GM18907 (cell line): ENCODE results near the gene HIF3A.

Source experiments
- ATAC-seq: cut with Tn5 transposase; IDR thresholded peaks from one replicate; pipeline ENCODE4 v1.9.1; 2021; ENCODE audit warnings: mild to moderate bottlenecking, moderate library complexity; ENCODE audit not compliant: unreplicated experiment

The HIF3A gene

GRCh38 chr19:46380690-46381089 is 83.8 kb downstream of the HIF3A start:
- no peak for ATAC-seq

- ATAC-seq = no peak
These were observed 84.5 kb downstream of the HIF3A start for GRCh38 chr19:46381346-46381745.

- no peak for ATAC-seq
These were observed 85.0 kb downstream of the HIF3A start for GRCh38 chr19:46381756-46382345.

GRCh38 chr19:46383171-46383815 is 86.5 kb downstream of the HIF3A start:
- ATAC-seq = no peak

- no peak for ATAC-seq
These were observed 87.0 kb downstream of the HIF3A start for GRCh38 chr19:46383846-46384245.

- ATAC-seq = no peak
These were observed 87.6 kb downstream of the HIF3A start for GRCh38 chr19:46384396-46384795.

- ATAC-seq = no peak
These were observed 88.8 kb downstream of the HIF3A start for GRCh38 chr19:46385636-46386035.

- no peak for ATAC-seq
These were observed 89.3 kb downstream of the HIF3A start for GRCh38 chr19:46386151-46386550.

GRCh38 chr19:46386996-46387712 is 90.3 kb downstream of the HIF3A start:
- ATAC-seq = no peak

GRCh38 chr19:46387713-46388130 is 90.9 kb downstream of the HIF3A start:
- ATAC-seq = no peak

GRCh38 chr19:46388311-46389095 is 91.7 kb downstream of the HIF3A start:
- no peak for ATAC-seq

- no peak for ATAC-seq
These were observed 93.4 kb downstream of the HIF3A start for GRCh38 chr19:46390121-46390858.

- no peak for ATAC-seq
These were observed 94.0 kb downstream of the HIF3A start for GRCh38 chr19:46390866-46391265.

GRCh38 chr19:46391296-46392251 is 94.7 kb downstream of the HIF3A start:
- no peak for ATAC-seq

GRCh38 chr19:46392252-46392801 is 95.5 kb downstream of the HIF3A start:
- ATAC-seq = no peak

GRCh38 chr19:46392837-46393236 is 96.0 kb downstream of the HIF3A start:
- no peak for ATAC-seq
